Prostate gland (tissue), 2 donors: ENCODE results near the gene FAM3B.

Experiments used
- POLR2AphosphoS5 ChIP-seq: sonication (generic); formaldehyde crosslinking; IDR thresholded peaks from one replicate; pipeline ENCODE4 v1.6.1; 2017; ENCODE audit warnings: antibody characterized with exemption
- TF ChIP-seq, protein P1 (sequence below), 4 experiments: fragments of 200-600 bp in 2 of 4; fragments of 450-650 bp in 2 of 4; sonication (generic) in 2 of 4; IDR thresholded peaks; 1 replicate in 3 of 4; 2 replicates in 1 of 4; pipeline ENCODE4 v1.5.1; 2016 to 2019; ENCODE audit warnings: antibody characterized with exemption in 4 of 4, mild to moderate bottlenecking in 2 of 4, moderate library complexity in 2 of 4

DNA sequence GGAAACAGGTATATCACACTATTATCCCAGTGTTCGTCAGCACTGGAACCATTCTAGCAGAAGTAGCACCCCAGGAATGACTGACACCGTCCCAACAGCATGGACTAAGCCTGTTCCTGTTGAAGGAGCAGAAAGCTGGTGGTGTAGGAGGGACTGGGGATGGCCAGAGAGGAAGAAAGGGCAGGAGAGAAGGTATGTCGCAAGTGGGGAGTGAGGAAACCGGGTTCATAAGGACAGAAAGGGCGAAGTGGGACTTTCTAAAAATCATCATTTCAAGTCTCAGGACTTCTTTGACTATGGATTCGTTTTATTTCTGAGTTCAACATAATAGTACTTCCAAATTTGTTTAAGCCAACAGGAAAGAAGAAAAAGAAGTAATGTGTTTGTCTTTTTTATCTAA lies 89.7 kb downstream of the FAM3B start:
- TF ChIP-seq, protein P1, sequence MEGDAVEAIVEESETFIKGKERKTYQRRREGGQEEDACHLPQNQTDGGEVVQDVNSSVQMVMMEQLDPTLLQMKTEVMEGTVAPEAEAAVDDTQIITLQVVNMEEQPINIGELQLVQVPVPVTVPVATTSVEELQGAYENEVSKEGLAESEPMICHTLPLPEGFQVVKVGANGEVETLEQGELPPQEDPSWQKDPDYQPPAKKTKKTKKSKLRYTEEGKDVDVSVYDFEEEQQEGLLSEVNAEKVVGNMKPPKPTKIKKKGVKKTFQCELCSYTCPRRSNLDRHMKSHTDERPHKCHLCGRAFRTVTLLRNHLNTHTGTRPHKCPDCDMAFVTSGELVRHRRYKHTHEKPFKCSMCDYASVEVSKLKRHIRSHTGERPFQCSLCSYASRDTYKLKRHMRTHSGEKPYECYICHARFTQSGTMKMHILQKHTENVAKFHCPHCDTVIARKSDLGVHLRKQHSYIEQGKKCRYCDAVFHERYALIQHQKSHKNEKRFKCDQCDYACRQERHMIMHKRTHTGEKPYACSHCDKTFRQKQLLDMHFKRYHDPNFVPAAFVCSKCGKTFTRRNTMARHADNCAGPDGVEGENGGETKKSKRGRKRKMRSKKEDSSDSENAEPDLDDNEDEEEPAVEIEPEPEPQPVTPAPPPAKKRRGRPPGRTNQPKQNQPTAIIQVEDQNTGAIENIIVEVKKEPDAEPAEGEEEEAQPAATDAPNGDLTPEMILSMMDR (IDR thresholded peaks at IDR 0.05): no peak
- TF ChIP-seq POLR2AphosphoS5: no peak
